Prostate gland (tissue), 2 donors: Measurements from ENCODE around the gene MEGF10. TPM values are rescaled to one million over a fixed set of nuclear protein-coding genes. Genes with fewer than 3 reads are reported as not detected.

Experiments
- DNase-seq: peaks from one replicate; pipeline ENCODE4 v3.0.0-alpha.2; 2019; ENCODE audit warnings: low spot score
- H3K27ac ChIP-seq, 2 donors: fragments of 200-600 bp; sonication (generic); 2 replicates each; pipeline ENCODE4 v1.5.1; 2017 to 2019
- H3K27me3 ChIP-seq: fragments of 200-600 bp; sonication (generic); replicated peaks from 2 replicates; pipeline ENCODE4 v1.5.1; 2019; ENCODE audit not compliant: insufficient read depth
- H3K36me3 ChIP-seq, 2 donors: fragments of 200-600 bp; sonication (generic); 1 replicate in 1 of 2; 2 replicates in 1 of 2; pipeline versions ENCODE4 v1.5.1 to v1.8.1; 2017 to 2019
- H3K4me1 ChIP-seq: fragments of 200-600 bp; sonication (generic); replicated peaks from 2 replicates; pipeline ENCODE4 v1.5.1; 2019
- H3K4me3 ChIP-seq, 2 donors: fragments of 200-600 bp; sonication (generic); 2 replicates each; pipeline ENCODE4 v1.5.1; 2017 to 2019
- H3K9me3 ChIP-seq: fragments of 200-600 bp; sonication (generic); 2 replicates; pipeline ENCODE4 v1.5.1; 2017
- CTCF ChIP-seq, 4 experiments: fragments of 200-600 bp in 2 of 4; fragments of 450-650 bp in 2 of 4; sonication (generic) in 2 of 4; IDR thresholded peaks; 1 replicate in 3 of 4; 2 replicates in 1 of 4; pipeline ENCODE4 v1.5.1; 2016 to 2019; ENCODE audit warnings: antibody characterized with exemption in 4 of 4, mild to moderate bottlenecking in 2 of 4, moderate library complexity in 2 of 4
- POLR2A ChIP-seq: fragments of 450-650 bp; IDR thresholded peaks from one replicate; pipeline ENCODE4 v1.6.1; 2016; ENCODE audit warnings: antibody characterized with exemption, mild to moderate bottlenecking
- POLR2AphosphoS5 ChIP-seq: sonication (generic); formaldehyde crosslinking; IDR thresholded peaks from one replicate; pipeline ENCODE4 v1.6.1; 2017; ENCODE audit warnings: antibody characterized with exemption
- WGBS: methylation state at CpG from one replicate; pipeline ENCODE4 v1.1.5; 2018; 5-methylcytosine and 5-hydroxymethylcytosine counted together
- intact Hi-C: fragments of 100-400 bp; cut with DNase I; formaldehyde crosslinking; loops from one replicate; pipeline ENCODE4 v1.14.2; 2022
- total RNA-seq, 2 donors: library from RNA; depleted of rRNA; stranded (reverse); fragments of >200 nt; gene quantifications; one replicate each; pipeline ENCODE4 v1.1.0, GENCODE V29; 2016

The MEGF10 gene
- total RNA-seq, 2 donors from 2014 or later: 0.77 to 7.9 TPM

- H3K36me3 ChIP-seq: no peaks in the 10 kb centered on the region
- TF ChIP-seq CTCF (IDR thresholded peaks at IDR 0.05) (no peak), POLR2A (no peak), POLR2AphosphoS5 (no peak)
- intact Hi-C loops: no loop called here
- H3K27ac ChIP-seq: no peak overlapping the region
- no peaks in the 10 kb centered on the region for H3K9me3 ChIP-seq
- H3K4me1 ChIP-seq: no peaks in the 10 kb centered on the region
- no peaks in the 10 kb centered on the region for H3K27me3 ChIP-seq
- DNase-seq: no peak
- 87% methylated on average over 18 of the region's 18 CpGs for WGBS
- no peak overlapping the region for H3K4me3 ChIP-seq
Observed at GRCh38 chr5:127419683-127420257, 129.2 kb downstream of the MEGF10 start.

- Histone ChIP-seq H3K9me3 (no peaks in the 10 kb centered on the region), H3K4me3 (no peak overlapping the region), H3K27ac (no peak overlapping the region), H3K36me3 (no peaks in the 10 kb centered on the region), H3K4me1 (no peaks in the 10 kb centered on the region), H3K27me3 (no peaks in the 10 kb centered on the region)
- TF ChIP-seq POLR2A (no peak), POLR2AphosphoS5 (no peak), CTCF (IDR thresholded peaks at IDR 0.05) (no peak)
- 86% methylated on average over 3 of the region's 3 CpGs for WGBS
- no peak for DNase-seq
- intact Hi-C loops: no loop called here
Observed at GRCh38 chr5:127420758-127421157, 130.2 kb downstream of the MEGF10 start.

- Histone ChIP-seq H3K9me3 (no peaks in the 10 kb centered on the region), H3K27ac (no peak overlapping the region), H3K36me3 (no peaks in the 10 kb centered on the region), H3K4me3 (no peak overlapping the region), H3K4me1 (no peaks in the 10 kb centered on the region), H3K27me3 (no peaks in the 10 kb centered on the region)
- DNase-seq: no peak
- WGBS: 82% methylated on average over 2 of the region's 2 CpGs
- intact Hi-C loops: no loop called here
- TF ChIP-seq CTCF (IDR thresholded peaks at IDR 0.05) (no peak), POLR2AphosphoS5 (no peak), POLR2A (no peak)
Observed at GRCh38 chr5:127421471-127421870, 130.9 kb downstream of the MEGF10 start.

GRCh38 chr5:127423173-127423798 lies 132.7 kb downstream of the MEGF10 start:
- no peaks in the 10 kb centered on the region for H3K36me3 ChIP-seq
- DNase-seq: no peak
- no peak overlapping the region for H3K4me3 ChIP-seq
- H3K4me1 ChIP-seq: no peaks in the 10 kb centered on the region
- H3K9me3 ChIP-seq: no peaks in the 10 kb centered on the region
- H3K27me3 ChIP-seq: no peaks in the 10 kb centered on the region
- H3K27ac ChIP-seq: no peak overlapping the region
- WGBS: 88% methylated on average over 4 of the region's 4 CpGs
- TF ChIP-seq POLR2A (no peak), CTCF (IDR thresholded peaks at IDR 0.05) (no peak), POLR2AphosphoS5 (no peak)
- intact Hi-C loops: no loop called here

- H3K9me3 ChIP-seq: no peaks in the 10 kb centered on the region
- no peaks in the 10 kb centered on the region for H3K36me3 ChIP-seq
- H3K27ac ChIP-seq: no peak overlapping the region
- TF ChIP-seq CTCF (IDR thresholded peaks at IDR 0.05): no peak
- no peak for TF ChIP-seq POLR2AphosphoS5
- TF ChIP-seq POLR2A: no peak
- intact Hi-C loops: no loop called here
- H3K27me3 ChIP-seq: no peaks in the 10 kb centered on the region
- 53% methylated on average over 4 of the region's 4 CpGs for WGBS
- DNase-seq: no peak
- no peaks in the 10 kb centered on the region for H3K4me1 ChIP-seq
- no peak overlapping the region for H3K4me3 ChIP-seq
Observed at GRCh38 chr5:127425037-127425436, 134.4 kb downstream of the MEGF10 start.
